ENCODE measurements around the gene COL4A3. TPM values are rescaled to one million over a fixed set of nuclear protein-coding genes. Genes with fewer than 3 reads are reported as not detected.

Gene COL4A3
- total RNA-seq = 0.12 TPM in 1 of 2 replicates, not detected in the other

DNA sequence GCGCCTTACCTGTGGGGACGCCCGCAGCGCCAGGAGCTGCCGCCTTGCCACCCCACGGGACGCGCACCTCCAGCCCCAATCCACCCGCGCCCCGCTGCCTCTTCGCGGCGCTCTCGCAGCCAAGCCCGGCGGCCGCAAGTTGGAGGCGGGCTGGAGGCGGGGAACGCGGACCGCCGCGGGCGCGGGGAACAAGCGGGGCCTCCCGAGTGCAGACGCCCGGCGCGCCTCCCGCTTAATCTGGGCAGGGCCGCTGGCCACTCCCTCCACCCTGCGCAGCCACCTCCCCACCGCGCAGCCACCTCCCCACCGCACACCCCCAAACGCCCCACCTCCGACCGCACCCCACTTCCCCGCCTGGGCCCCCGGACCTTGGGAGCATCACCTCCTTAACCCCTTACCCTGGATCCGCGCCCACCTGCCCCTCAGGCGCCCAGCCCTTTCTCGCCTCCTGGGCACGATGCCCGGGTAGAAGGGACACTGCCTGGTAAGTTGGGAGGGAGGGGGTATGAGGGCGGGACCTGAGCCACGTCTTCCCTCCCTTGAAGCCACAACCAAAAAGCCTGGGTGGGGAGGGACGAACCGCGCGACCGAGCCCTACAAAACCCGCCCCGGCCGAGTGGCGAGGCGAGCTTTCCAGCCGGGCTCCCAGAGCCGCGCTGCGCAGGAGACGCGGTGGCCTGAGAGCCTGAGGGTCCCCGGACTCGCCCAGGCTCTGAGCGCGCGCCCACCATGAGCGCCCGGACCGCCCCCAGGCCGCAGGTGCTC is at the start of gene COL4A3, which contains the start of gene COL4A4:
Gene COL4A3 (plus strand): TSS at position 627 of the 765 bp plus-strand sequence. CDS start 103 bp downstream, at position 730.
Gene COL4A4 (minus strand): TSS at position 208 of the 765 bp plus-strand sequence. CDS start 16,722 bp downstream, outside the sequence.

DNA sequence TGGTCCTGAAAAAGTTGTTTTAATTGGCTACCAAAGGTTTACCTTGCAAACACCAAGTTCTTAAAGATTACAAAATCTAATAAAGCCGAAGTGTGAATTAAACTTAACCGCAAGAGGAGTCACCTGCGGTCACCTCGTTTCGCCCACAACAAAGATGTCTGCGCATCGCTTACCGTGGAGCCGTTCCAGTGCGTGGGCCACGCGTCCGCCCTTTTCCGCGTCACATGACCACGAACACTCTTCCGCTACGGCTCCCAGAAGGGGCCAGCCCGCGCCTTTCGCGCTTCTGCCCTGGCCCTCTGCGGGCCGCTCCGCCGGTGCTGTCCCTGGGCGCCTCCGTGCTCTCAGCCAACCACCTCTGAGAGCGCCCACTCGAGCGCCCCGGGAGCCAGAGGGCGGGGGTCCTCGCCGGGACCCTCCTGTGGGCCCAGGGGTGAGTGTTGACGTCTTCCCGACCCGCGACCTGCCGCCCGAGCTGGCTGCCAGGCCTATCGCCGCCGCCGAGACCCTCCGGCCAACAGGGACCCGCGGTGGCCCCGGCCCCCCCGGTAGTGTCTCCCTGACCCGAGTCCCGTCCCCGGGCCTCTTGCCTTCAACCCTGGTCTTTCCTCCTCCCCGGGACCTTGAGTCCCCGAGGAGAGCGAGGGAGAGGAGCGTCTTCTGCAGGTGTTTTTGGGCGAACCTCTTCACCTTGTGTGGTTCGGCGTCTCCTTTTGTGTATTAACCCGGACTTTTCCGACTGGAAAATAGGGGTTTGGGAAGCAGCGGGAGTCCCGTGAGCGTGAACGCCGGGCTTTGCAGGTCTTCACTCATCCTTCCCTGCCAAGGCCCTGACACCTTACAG is 160.8 kb downstream of the COL4A3 start, which contains the start of gene MFF:
Gene MFF (plus strand): TSS at position 257 of the 844 bp plus-strand sequence. CDS start 5,415 bp downstream, outside the sequence.

Other genes with a start within 250 kb of the COL4A3 start
- gene COL4A4, start 419 bp upstream of the COL4A3 start, total RNA-seq = under 0.01 TPM in 2 replicates
- gene MFF, start 160.6 kb downstream of the COL4A3 start, total RNA-seq = 52.8 and 72.7 TPM in 2 replicates
- under 0.01 and 1.5 TPM in 2 replicates for gene TM4SF20, start 214.7 kb downstream of the COL4A3 start, total RNA-seq
- not detected in 2 replicates for gene SCYGR1, start 223.3 kb downstream of the COL4A3 start, total RNA-seq